Pancreas (tissue), 10 donors: ENCODE measurements around the gene CD248. TPM values are rescaled to one million over a fixed set of nuclear protein-coding genes. Genes with fewer than 3 reads are reported as not detected.

Experiments
- ATAC-seq, 4 donors: fragments of 200-7000 bp; cut with Tn5 transposase; one replicate each; pipeline versions ENCODE4 v1.8.0 to v1.9.1; 2020; ENCODE audit warnings: mild to moderate bottlenecking in 4 of 4, moderate library complexity in 4 of 4
- DNase-seq, 6 donors: peaks; one replicate each; pipeline ENCODE4 v3.0.0-alpha.2; 2020
- FAIRE-seq: peaks from 2 replicates; lab custom pipeline; 2012; peaks lifted over from hg19 to GRCh38; lab: Jason Lieb, UNC
- H3K27ac ChIP-seq, 4 donors: fragments of 200-600 bp; sonication (generic); 1 replicate in 3 of 4; 2 replicates in 1 of 4; pipeline versions ENCODE4 v1.5.0 to v1.8.0; 2020
- H3K27me3 ChIP-seq, 4 donors: fragments of 200-600 bp; one replicate each; pipeline ENCODE4 v1.8.0; 2021
- H3K36me3 ChIP-seq, 3 donors: fragments of 200-600 bp; sonication (generic) in 1 of 3; one replicate each; pipeline versions ENCODE4 v1.5.0 to v1.8.0; 2020 to 2021
- H3K4me1 ChIP-seq, 3 donors: fragments of 200-600 bp; one replicate each; pipeline ENCODE4 v1.8.0; 2021
- H3K4me3 ChIP-seq, 4 donors: fragments of 200-600 bp; sonication (generic) in 2 of 4; one replicate each; pipeline versions ENCODE4 v1.5.0 to v1.8.0; 2020 to 2021
- H3K9me3 ChIP-seq, 4 donors: fragments of 200-600 bp; one replicate each; pipeline ENCODE4 v1.8.0; 2021
- CTCF ChIP-seq, 4 donors: fragments of 200-600 bp; sonication (generic) in 3 of 4; IDR thresholded peaks; one replicate each; pipeline versions ENCODE4 v1.5.0 to v1.8.0; 2021; ENCODE audit warnings: antibody characterized with exemption in 4 of 4
- WGBS, 2 donors: extraction: QIAGEN DNeasy Blood & Tissue Kit; methylation state at CpG; one replicate each; pipeline ENCODE4 v1.1.7; 2013; 5-methylcytosine and 5-hydroxymethylcytosine counted together
- intact Hi-C, 3 donors: fragments of 100-400 bp; cut with DNase I; formaldehyde crosslinking; loops; one replicate each; pipeline versions ENCODE4 v1.11.1 to v1.14.2; 2022
- polyA plus RNA-seq, 2 donors: library from polyadenylated mRNA; stranded (reverse); fragments of 200-250 nt; gene quantifications; one replicate each; pipeline ENCODE4 v1.2.3, GENCODE V29; 2013
- total RNA-seq, 6 donors: library from RNA; stranded (reverse); fragmentation: NEBNext Ultra II Directional in 4 of 6; extraction: Animal tissue kit (Norgen Biotek cat#: 25700) in 4 of 6; gene quantifications; one replicate each; pipeline versions ENCODE4 v1.2.1 to v1.2.4, GENCODE V29; 2021 to 2023
- donor health status: healthy with polysubstance abuse.
- donor health status: DM: no; HTN: no; CAD: no; lungs with moderate emphysema.
- donor health status: DM: no; HTN: no; CAD: no.
- donor health status: control.
- donor health status: control.
- donor health status: Bipolar disorder and iron deficiency.
- donor health status: DM: yes; HTN: yes; CAD: no.
- donor health status: DM: no; HTN: no; CAD: no.
- donor health status: DM: no; HTN: no; CAD: no.
- donor health status: DM: yes; HTN: yes; CAD: no.

The CD248 gene
- total and polyA plus RNA-seq, 8 donors, result 1.2 to 17.7 (median 3.8) TPM

GRCh38 chr11:66293777-66294625 is 22.8 kb downstream of the CD248 start:
- Histone ChIP-seq H3K4me3 (no peak overlapping the region), H3K27ac (no peak overlapping the region), H3K9me3 (no peaks in the 10 kb centered on the region), H3K27me3 (no peaks in the 10 kb centered on the region), H3K36me3 (no peaks in the 10 kb centered on the region), H3K4me1 (peaks cover 0 to 9% (median 9%) of the 10 kb centered on the region in 3 donors)
- DNase-seq (peak in 2 of 6 donors; percentile 1 to 58), FAIRE-seq (no peak), ATAC-seq (no peak)
- intact Hi-C loops, result no loop called here
- TF ChIP-seq CTCF (IDR thresholded peaks at IDR 0.05), result no peak
- WGBS, 2 donors, result 83 to 88% methylated on average over 28 to 30 of the region's 30 CpGs

- no peak overlapping the region for H3K27ac ChIP-seq
- FAIRE-seq (no peak), ATAC-seq (no peak), DNase-seq (peak in 1 of 6 donors; percentile 2)
- H3K36me3 ChIP-seq, result no peaks in the 10 kb centered on the region
- no peaks in the 10 kb centered on the region for H3K27me3 ChIP-seq
- intact Hi-C loops, result no loop called here
- no peak for TF ChIP-seq CTCF (IDR thresholded peaks at IDR 0.05)
- H3K4me1 ChIP-seq, result peaks cover 0 to 9% (median 9%) of the 10 kb centered on the region in 3 donors
- no peaks in the 10 kb centered on the region for H3K9me3 ChIP-seq
- no peak overlapping the region for H3K4me3 ChIP-seq
- 80 to 96% methylated on average over 4 of the region's 4 CpGs for WGBS, 2 donors
Observed at GRCh38 chr11:66293352-66293751, 23.5 kb downstream of the CD248 start.

GRCh38 chr11:66292543-66293332 is 24.1 kb downstream of the CD248 start:
- 42 to 52% methylated on average over 14 to 17 of the region's 17 CpGs for WGBS, 2 donors
- Histone ChIP-seq H3K9me3 (no peaks in the 10 kb centered on the region), H3K4me3 (peak overlapping the region in 1 of 4 donors; percentile 64), H3K27me3 (no peaks in the 10 kb centered on the region), H3K36me3 (no peaks in the 10 kb centered on the region), H3K4me1 (peaks cover 0 to 14% (median 13%) of the 10 kb centered on the region in 3 donors), H3K27ac (no peak overlapping the region)
- FAIRE-seq (no peak), ATAC-seq (no peak), DNase-seq (peak in 1 of 6 donors; percentile 2)
- intact Hi-C loops, result no loop called here
- no peak for TF ChIP-seq CTCF (IDR thresholded peaks at IDR 0.05)

GRCh38 chr11:66291706-66292542 is 24.9 kb downstream of the CD248 start, which contains the start of gene TMEM151A:
Gene TMEM151A (plus strand): TSS chr11:66291894. CDS start chr11:66292014, 120 bp downstream.
- FAIRE-seq (no peak), ATAC-seq (no peak), DNase-seq (peak in 3 of 6 donors; percentile 64 to 81 (median 75))
- intact Hi-C loops, result no loop called here
- H3K9me3 ChIP-seq, result no peaks in the 10 kb centered on the region
- H3K36me3 ChIP-seq, result no peaks in the 10 kb centered on the region
- H3K27me3 ChIP-seq, result no peaks in the 10 kb centered on the region
- no peak for TF ChIP-seq CTCF (IDR thresholded peaks at IDR 0.05)
- WGBS, 2 donors, result 1 to 3% methylated on average over 46 to 95 of the region's 95 CpGs
- peaks cover 0 to 17% (median 15%) of the 10 kb centered on the region in 3 donors for H3K4me1 ChIP-seq
- no peak within 1 kb of the TSS for H3K27ac ChIP-seq
- H3K4me3 ChIP-seq, result peak within 1 kb of the TSS; percentile 30 to 64 (median 44)
